Hepatocyte (in vitro differentiated cells): ENCODE measurements around the gene NFYC.
A peak's percentile ranks its signal among the peaks of the same experiment; 100 is the strongest.

Experiments used
- EZH2 ChIP-seq: fragments of 200-600 bp; sonication (generic); IDR thresholded peaks from 2 replicates; pipeline ENCODE4 v1.6.1; 2016; ENCODE audit warnings: antibody characterized with exemption, mild to moderate bottlenecking, borderline replicate concordance
- EZH2phosphoT487 ChIP-seq: fragments of 200-600 bp; sonication (generic); IDR thresholded peaks from one replicate; pipeline ENCODE4 v1.6.1; 2018; ENCODE audit warnings: antibody characterized with exemption, mild to moderate bottlenecking, low read depth, moderate library complexity; ENCODE audit not compliant: unreplicated experiment, severe bottlenecking
- TF ChIP-seq, protein P1 (sequence below): fragments of 200-600 bp; sonication (generic); IDR thresholded peaks from 2 replicates; pipeline ENCODE4 v1.5.1; 2016; ENCODE audit warnings: antibody characterized with exemption, mild to moderate bottlenecking; ENCODE audit not compliant: poor library complexity

DNA sequence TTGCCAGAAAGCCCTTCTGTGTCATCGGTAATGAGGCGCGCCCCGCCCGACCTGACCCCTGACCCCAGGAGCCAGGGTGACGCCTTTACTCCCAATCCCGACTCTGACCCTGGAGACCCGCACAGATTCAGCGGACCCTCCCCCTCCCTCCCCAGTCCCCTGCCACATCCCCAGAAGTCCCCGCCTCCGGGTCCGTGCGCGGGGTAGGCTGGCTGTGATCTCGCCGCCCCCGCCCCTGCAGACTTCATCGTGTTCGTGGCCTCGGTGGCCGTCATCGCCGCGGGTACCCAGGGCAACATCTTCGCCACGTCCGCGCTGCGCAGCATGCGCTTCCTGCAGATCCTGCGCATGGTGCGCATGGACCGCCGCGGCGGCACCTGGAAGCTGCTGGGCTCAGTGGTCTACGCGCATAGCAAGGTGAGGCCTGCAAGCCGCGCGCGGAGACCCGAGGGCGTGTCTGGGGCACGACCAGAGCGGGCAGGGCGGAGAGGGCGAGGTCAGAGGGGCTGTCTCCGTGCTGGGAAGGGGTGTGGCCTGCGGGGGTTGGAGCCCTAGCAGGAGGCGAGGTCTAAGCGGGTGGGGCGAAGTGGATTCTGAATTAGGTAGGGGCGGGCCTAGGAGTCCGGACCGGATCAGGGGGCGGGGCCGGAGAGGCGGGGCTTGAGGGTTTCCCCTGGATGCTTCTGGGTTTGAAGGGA lies 126.9 kb downstream of the NFYC start:
- TF ChIP-seq, protein P1, sequence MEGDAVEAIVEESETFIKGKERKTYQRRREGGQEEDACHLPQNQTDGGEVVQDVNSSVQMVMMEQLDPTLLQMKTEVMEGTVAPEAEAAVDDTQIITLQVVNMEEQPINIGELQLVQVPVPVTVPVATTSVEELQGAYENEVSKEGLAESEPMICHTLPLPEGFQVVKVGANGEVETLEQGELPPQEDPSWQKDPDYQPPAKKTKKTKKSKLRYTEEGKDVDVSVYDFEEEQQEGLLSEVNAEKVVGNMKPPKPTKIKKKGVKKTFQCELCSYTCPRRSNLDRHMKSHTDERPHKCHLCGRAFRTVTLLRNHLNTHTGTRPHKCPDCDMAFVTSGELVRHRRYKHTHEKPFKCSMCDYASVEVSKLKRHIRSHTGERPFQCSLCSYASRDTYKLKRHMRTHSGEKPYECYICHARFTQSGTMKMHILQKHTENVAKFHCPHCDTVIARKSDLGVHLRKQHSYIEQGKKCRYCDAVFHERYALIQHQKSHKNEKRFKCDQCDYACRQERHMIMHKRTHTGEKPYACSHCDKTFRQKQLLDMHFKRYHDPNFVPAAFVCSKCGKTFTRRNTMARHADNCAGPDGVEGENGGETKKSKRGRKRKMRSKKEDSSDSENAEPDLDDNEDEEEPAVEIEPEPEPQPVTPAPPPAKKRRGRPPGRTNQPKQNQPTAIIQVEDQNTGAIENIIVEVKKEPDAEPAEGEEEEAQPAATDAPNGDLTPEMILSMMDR, result no peak
- TF ChIP-seq EZH2phosphoT487 (no peak), EZH2 (peak; percentile 61)
